ENCODE data around the gene KMT2E.
"Not testable (repeated sequence)": the region's sequence is repeated elsewhere in the genome, so short reads cannot be mapped to it uniquely, and the experiment has no call there.

The KMT2E gene

DNA sequence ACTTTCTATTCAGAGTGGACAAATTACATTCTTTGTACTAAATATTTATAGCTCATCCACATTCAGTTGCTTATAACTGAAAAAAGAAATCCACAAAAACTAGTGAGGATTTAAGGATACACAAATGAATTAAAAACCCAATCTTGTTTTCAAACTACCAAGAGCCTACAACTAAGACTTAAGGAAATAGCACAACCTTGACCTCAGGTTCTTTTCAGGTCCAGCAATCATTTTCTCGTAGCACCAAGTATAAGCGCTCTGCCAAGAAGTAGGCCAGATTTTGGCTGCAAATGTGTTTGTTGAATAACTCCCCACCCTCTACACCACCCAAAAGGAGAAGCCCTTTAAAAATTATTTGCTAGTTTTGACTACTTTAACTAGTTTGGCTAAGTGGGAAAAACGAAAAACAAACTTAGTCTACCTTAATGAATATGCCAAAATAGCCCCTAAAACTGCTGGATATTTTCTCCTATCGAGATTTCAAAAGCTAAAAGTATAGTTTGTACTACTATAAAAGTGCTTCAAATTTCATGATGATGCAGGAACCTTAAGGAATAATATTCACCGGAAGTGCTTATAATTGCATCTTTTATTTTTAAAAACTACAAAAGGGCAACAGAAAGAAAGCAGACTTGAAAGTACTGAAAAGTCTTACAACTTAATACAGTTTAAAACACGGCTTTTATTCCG is 2.7 kb upstream of the KMT2E start:
- no peak for DNase-seq

DNA sequence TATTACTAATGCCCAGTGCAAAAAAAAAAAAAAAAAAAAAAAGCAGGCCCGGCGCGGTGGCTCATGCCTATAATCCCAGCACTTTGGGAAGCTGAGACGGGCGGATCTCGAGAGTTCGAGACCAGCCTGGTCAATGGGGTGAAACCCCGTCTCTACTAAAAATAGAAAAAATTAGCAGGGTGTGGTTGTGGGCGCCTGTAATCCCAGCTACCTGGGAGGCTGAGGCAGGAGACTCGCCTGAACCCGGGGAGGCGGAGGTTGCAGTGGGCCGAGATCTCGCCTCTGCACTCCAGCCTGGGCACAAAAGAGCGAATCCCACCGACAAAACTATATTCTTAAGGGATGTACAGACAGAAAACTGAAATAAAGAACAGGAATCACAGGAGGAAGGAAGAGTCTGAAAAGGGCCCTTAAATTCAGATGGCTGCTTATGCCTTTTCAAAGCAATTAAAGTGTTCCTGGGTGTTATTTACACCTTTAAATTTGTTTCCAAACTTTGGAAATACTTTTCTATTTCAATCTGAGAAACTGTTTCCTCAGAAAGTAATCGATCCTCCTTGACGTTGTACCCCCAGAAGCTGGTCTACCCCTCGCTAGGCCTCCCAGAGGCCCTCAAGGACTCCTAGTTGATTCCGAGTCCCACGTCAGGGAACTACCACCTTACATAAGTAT is 2.0 kb upstream of the KMT2E start:
- DNase-seq: no peak

DNA sequence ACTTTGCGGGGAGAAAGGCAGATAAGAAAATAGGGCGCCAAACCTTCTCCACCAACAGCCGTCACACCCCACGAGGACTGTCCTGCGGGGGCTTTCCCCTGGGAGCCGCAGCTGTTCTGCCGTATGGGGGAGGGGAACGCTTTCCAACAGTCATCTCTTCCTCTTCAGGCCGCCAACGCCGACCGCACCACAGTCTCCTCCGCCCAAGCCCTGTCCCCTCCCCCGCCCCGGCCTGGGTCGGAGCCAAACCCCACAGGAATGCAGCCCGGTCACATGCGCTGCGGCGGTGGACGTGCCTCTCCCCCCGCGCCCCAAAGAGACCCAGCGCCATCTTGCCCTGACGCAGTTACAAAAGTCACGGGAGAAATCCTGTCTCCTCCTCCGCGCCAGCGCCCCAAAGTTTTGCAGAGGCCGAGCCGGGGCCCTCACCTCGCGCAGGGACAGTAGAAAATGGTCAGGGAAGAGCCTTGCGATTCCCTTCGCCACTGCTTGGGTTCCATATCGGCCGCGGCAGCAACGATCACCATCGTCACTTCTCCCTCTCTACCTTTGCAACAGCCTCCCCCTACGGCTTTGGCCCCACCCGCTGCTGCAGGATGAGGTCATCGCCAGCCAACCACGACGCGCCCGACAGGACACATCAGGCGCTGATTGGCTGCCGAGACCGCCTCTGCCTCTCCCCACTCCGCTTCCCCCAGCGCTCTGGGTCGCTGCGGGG is 1.3 kb upstream of the KMT2E start:
- DNase-seq: peak; percentile 96

DNA sequence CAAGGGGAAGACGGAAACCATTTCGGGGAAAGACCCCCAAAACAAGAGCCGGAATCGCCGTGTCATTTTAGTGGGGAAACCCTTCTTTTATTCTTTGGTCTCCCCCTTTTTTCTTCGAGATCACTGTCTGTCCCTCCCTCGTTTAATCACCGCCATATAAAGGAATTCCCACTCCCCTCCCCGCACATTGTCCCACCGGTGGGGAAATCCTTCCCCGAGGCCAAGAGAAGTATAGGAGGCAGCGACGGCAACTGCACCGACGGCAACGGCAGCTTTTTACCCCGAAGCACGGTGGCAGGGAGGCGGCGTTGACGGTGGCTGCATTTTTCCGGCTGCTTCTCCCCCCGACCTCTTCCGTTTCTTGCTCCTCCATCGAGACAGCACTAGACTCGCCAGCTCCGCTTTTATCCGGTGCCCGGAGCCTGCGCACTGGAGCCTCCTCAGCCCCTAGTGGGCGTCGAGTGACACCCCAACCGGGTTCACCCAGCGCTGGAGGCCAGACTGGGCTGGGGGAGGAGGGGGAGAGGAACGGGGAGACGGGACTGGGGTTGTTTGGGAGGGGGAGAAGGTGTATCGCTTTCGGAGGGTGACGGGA is 687 bp upstream of the KMT2E start:
- DNase-seq: peak; percentile 83

DNA sequence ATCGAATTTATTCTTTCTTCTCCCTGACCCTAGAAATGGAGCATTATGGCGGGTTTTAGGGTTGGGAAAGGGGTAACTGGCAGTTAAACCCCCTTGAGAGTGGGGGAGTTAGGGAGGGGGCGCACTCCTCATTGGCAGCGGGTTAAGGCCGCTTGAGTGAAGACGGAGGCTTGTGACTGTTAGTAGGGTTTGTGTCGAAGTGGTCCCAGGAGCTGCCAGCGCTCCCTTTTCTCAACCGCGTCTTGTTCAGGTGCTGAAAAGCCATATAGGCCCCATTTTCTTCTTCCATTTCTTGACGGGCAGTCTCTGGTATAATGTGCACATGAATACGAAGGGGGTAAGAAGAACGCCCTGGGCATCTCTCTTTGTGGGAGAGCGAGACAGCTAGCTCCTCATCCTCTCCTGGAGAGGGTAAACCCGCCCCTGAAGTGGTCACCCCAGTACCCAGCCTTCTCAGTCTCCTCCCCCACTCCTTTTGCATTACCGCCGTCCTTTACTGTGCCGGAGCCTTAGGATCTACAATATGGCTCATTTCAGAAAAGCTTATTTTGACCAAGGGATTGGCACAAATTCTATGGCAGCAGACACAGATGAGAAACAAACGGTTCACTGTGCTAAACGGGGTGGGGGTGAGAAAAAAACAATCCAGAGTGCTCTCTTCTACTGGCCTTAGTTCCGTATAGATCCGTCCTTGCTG is 836 bp downstream of the KMT2E start:
- peak; percentile 74 for DNase-seq

DNA sequence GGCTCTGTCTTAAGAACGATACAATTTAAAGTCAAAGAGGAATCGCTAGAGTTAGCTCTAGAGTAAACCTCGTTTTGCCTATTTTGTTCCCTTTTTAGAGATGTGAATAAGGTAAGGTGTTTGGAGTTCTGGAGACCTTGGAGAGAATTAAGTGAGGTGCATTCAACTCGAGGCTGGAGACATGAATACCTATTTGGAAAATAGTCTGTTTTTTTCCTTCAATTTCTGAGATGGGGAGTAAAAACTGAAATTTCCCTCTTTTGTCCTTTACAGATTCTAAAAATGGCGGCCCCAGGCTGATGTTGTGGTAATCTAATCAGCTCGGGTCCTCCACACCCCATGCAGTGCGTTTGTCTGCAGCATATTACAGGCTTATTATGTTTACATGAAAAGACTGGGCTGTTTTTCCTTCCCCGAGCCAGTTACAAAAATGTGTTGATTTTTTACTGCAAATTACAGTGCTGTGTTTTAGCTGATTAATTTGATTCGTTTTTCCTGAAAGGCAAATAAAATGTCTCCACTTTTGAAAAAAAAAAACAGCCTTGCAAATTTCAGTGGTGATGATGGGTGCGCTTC is 1.5 kb downstream of the KMT2E start:
- peak; percentile 38 for DNase-seq

DNA sequence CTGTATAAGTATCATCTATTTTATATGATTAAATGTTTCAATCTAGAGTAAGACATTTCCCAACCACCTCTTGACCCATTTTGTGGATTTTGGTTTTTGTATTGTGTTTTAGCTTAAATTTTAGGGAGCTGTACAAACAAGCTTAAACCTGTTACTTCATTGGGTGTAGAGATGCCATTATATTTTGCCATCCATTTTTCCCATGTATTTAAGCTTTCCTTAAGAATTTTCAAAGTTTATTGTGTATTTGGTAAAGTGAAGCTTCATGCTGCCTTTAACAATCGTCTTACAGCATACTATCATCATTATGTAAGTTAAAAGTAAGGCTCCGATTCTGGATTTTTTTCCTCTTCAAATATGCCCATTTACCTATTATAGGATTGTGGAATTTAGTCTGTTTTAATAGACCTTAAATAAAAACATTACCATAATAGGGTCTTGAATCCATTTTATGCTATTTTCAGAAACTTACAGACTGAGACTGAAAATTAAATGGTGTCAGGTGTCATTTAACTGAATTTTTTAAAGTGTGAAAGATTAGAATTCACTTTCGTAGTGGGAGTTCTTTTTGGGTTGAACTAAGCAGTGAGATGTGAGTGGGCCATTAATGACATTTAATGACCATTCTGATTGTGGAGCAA is 2.2 kb downstream of the KMT2E start:
- DNase-seq: no peak

DNA sequence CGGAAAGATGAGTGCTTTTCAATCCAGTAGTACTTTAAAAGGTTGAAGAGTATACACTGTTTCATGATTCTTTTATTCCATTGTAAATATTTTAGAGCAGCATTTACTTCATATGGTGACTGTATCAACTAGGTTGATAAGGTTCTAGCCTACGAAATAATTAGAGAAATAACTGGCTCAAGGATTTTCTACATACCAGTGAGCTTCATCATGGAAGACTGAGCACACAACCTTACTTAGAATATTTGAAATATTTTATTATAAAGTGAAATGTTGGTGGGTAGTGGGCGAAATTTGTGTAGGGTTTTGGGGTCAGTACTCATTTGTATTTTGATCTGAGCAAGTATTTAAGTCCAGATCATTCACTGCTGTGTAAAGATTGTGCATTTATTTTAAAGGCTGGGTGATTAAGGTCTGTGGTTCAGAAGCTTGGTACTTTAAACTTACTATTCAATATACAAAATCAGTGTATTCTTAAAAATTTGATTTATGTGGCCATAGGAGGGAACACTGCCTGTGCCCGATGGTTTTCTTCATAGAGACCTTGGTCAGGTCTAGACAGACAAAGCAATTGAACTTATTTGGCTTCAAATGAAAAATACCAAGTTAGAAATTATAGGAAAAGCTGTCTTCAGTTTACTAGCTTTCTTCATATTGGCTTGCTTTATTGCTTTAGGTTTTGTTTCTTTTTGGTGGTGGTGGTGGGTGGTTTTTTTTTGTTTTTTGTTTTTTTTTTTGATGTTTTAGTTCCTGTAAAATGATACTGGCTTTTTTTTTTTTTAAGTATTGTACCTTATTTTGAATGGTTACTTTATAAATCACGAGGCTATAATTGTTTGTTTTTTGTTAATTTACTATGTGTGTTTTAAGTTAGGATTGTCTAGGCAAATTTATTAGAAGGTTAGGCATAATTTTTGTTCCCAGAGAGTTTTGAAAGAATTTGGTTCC is 3.0 kb downstream of the KMT2E start:
- peak; percentile 64 for DNase-seq

DNA sequence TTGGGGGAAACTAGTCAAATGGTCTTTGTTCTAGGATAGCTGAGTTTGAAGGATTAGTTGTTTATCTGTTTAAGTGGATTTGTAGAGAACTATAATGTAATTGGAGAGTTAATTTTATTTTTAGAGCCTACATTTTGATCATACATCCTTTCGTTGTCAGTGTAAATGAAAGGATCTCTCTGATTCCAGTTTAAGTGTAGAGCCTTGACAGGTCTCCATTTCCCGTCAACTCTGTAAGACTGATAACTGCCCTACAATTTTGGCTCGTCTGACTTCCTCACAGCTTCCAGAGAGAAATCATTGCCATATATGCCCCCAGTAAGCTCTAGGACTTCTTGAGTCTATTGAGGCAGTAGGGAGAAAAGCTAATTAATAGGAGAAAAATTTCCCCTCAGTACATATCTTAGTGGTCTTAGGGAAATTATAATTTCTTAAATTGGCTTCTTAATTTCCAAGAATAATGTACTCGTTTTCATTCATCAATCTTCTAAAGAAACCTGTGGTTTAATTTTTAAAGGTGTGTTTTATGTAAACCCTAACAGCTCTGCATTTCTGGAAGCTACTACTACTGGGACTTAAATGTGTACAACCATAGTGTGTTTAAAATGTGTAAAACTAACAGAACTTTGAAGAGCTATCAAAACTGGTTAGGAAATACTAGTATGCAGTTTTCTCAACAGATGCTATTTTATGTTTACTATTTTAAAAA is 3.8 kb downstream of the KMT2E start:
- no peak for DNase-seq

DNA sequence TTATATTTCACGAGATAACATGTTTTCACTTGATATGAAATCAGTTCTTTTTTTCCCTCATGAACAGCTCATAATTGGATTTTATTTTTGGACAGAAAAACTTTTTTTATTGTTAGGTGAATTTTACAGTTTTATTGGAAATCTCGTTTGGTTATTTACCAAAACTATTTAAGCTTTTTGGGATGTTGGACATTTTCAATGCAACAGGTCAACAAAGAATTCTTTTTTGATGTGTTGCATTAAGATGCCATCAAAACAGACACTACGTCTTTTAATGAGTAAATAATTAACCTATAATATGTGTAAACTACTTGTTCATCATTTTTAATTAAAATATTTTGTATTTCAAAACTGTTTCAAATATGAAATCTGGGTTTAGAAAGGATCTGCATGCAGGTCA is 5.3 kb downstream of the KMT2E start:
- no peak for DNase-seq

DNA sequence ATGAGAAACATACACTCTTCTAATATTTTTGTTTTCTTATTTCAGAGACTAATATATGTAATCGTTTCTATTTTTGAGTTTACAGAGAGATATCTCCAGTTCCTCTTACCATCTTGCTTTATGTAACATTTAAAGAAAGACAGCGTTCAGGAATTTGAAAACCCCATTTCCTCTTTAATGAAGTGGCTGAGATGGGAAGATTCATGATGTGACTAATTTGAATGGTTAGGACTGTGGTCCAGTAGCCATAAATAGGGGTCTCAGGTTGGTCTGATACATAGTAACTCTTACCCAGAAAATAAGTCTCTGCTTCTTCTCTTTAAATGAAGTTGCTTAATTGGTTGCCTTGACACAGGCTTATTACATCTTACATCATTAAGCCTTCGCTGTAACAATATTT is 6.9 kb downstream of the KMT2E start:
- DNase-seq: no peak

DNA sequence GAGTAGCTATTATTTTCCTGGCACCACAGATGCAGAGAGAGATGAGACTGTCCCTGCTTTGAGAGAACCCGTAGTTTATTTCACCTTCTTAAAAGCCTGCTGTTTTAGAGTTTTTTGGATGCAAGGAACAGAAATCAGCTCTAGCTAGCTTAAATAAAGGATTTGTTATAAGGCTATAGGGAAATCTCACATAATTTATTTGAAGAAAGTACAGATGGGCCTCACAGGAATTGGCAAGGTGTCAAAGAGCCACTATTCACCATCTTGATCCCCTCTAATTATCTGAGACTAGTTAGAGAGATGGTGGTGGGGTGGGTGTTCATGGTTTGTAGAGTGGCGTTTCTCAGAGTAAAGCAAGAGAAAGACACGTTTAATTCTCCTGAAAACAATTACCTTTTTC is 7.3 kb downstream of the KMT2E start:
- DNase-seq: peak; percentile 79

DNA sequence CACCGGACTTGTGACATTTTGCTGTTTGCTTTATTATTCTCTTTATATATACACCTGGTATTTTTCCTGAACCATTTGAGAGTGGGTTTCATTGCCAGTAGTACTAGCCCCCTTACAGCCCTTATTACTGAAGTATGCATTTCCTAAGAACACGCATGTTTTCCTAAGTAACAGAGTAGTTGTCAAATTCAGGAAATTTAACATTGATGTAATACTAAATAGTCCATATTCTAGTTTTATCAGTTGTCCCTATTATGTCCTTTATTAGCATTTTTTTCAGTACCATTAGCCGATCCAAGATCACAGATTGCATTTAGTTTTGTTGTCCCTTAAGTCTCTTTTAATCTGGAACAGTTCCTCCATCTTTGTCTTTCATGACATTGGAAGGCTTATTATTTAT is 8.0 kb downstream of the KMT2E start:
- no peak for DNase-seq

DNA sequence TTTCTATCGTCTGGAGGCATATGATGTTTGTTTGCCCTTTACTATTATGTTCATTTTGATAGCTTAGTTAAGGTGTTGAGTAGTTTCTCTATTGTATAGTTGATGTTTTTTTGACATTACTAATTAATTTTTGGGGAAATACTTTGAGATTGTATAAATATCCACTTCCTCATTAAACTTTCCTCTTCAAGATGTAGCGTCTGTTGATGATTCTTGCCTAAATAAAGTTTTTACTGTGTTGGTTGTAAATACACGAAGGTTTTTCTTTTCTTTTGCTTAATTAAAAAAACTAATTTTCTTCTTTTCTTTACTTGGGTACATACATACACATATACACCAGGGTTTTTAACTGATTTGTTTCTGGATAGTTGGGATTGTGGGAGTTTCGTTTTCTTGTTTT is 8.5 kb downstream of the KMT2E start:
- DNase-seq: no peak

DNA sequence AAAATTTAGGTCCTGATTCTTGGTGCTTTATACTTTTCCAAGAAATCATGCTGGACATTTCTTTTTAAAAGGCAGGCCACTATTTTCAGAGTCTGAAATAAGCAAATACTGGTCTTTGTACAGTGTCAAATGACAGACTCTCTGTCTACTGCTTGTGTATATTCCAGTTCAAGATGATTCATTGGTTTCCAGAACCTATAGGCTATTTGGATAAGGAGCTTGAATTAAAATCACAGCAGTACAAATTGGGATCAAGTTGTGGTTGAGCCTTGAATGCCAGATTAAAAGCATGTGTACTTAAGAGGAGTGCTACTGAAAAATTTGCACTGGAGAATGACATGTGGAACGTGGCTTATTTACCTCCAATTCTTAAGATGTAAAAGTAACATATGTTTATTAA is 10.7 kb downstream of the KMT2E start:
- no peak for DNase-seq

DNA sequence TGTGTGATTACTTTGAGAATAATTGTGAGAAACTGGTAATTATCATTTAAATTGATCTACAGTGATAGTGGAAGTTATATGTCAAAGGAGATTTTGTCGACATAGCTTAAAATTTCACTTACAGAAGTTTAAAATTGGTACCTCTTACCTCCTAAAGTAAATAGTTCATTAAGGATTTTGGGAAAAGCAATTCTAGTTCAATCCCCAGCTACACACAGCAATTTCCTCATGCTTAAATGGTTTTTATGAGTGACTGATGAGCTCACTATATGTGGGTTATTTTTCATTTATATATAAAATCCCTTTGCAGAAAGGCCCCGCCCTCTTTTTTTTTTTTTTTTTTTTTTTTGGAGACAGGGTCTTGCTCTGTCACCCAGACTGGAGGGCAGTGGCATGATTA is 12.7 kb downstream of the KMT2E start:
- no peak for DNase-seq

DNA sequence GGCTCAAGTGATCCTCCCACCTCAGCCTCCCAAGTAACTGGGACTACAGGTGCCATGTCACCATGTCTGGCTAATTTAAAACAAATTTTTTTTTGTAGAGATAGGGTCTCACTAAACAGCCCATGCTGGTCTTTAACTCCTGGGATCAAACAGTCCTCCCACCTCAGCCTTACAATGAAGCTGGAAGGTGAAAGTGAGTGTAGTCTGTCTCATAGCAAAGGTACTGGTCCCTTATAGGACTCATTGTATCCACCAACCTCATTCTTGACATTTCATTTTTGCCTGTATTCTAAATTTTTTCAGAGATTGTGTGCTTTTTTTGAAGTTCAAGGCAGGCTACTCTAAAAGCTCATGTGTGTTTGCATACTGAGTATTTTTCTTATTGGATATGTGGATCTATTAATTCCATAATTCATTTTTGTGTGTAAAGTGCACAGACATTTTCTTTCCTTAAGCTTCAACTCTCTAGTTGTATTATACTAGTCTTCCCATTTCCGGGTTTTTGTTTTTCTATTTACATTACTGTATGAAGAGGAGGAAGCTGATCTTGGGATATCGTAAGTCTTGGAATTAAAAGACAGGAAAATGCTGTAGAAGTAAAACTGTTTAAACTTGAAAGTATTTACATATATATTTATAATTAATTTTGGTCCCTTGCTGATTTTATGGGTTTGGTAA is 13.3 kb downstream of the KMT2E start:
- DNase-seq: no peak

DNA sequence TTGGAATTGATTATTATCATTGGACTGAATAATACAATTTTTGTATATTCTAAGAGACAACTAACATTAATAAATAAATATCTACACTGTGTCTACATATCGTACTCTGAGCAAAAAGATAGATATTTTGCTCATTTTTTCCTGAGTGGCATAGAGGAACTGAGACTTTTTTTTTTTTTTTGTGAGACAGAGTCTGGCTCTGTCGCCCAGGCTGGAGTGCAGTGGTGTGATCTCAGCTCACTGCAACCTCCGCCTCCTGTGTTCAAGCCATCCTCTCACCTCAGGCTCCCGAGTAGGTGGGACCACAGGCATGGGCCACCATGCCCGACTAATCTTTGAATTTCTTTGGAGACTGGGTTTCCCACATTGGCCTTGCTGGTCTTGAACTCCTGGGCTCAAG is 14.0 kb downstream of the KMT2E start:
- DNase-seq: no peak

DNA sequence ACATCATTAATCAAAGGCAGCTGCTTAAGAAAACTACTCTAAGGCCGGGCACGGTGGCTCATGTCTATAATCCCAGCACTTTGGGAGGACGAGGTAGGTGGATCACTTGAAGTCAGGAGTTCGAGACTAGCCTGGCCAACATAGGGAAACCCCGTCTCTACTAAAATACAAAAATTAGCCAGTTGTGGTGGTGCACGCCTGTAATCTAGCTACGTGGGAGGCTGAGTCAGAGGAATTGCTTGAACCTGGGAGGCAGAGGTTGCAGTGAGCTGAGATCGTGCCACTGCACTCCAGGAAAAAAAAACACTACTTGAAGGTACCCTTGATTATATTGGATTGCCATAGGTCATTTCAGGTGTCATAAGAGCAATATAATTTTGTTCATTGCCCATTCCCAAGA is 14.9 kb downstream of the KMT2E start:
- DNase-seq: not testable (repeated sequence)

DNA sequence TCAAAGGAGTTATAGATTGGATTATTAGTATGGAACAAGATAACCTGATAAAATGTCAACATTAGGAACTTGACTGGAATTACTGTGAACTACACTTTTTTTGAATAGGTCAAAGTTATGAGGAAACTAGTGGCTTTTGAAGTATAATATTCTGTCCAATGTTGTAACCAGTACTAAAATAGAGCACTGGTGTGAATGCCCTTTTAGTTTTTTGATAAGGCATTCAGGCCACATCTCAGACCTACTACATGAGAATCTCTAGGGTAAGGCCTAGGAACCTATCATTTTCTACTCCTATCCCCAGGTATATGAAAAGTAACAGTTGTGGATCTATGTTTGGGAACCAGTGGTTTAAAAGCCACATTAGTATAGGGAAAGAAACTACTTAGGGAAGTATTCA is 16.4 kb downstream of the KMT2E start:
- no peak for DNase-seq

Data from NCI-H1105 treated with DMSO at 0.1 percent for 48 hours (cell line).